ENCODE results near the gene PLCB4.
A peak's percentile ranks its signal among the peaks of the same experiment; 100 is the strongest.

The PLCB4 gene

DNA sequence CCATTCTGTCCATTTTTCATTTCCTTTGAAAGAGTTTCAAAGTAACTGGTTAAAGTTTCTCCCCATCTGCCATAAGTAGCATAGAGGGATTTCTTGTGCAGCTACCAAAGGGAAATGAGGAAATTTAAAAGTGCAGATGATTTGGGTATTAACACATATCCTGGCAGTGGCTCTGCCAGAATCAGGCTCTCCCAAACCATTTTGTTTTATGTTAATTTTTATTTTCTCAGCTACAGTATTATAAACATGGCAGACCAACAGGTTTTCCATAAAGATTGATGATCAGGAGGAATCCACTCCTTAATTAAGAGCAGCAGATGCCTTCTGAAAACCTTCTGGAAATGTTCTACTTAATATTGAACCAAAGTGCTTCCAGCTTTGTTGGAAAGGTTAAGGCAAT lies 13.9 kb downstream of the PLCB4 start:
- TF ChIP-seq, protein P1, sequence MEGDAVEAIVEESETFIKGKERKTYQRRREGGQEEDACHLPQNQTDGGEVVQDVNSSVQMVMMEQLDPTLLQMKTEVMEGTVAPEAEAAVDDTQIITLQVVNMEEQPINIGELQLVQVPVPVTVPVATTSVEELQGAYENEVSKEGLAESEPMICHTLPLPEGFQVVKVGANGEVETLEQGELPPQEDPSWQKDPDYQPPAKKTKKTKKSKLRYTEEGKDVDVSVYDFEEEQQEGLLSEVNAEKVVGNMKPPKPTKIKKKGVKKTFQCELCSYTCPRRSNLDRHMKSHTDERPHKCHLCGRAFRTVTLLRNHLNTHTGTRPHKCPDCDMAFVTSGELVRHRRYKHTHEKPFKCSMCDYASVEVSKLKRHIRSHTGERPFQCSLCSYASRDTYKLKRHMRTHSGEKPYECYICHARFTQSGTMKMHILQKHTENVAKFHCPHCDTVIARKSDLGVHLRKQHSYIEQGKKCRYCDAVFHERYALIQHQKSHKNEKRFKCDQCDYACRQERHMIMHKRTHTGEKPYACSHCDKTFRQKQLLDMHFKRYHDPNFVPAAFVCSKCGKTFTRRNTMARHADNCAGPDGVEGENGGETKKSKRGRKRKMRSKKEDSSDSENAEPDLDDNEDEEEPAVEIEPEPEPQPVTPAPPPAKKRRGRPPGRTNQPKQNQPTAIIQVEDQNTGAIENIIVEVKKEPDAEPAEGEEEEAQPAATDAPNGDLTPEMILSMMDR (IDR thresholded peaks at IDR 0.05): no peak
- Histone ChIP-seq H3K4me3 (no peak overlapping the region), H3K27ac (no peak overlapping the region)
- no peak for DNase-seq (ENCODE audit: low spot score)

GRCh38 chr20:9087531-9088217 lies 18.8 kb downstream of the PLCB4 start:
- H3K4me3 ChIP-seq: no peak overlapping the region
- DNase-seq (ENCODE audit: low spot score): no peak
- no peak overlapping the region for H3K27ac ChIP-seq
- TF ChIP-seq, protein P1 (IDR thresholded peaks at IDR 0.05): no peak

DNA sequence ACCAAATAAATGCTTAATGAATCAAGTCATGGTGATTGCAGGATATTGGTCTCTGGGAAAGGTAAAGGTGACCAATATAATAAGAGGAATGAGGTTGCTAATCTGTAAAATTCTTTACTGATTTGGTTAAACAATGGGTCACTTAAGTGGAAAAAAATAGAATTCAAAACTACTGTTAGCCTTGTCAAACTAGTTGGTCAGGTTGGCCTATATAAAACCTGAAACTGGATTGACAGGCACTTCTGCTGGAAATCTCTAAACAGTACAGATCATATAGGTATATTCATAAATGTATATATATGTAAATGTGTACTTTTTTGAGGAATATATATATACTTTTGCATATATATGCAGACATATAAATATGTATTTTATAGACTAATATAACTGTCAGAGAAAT lies 19.7 kb downstream of the PLCB4 start:
- DNase-seq (ENCODE audit: low spot score): no peak
- TF ChIP-seq, protein P1 (IDR thresholded peaks at IDR 0.05): no peak
- no peak overlapping the region for H3K27ac ChIP-seq
- no peak overlapping the region for H3K4me3 ChIP-seq

GRCh38 chr20:9092113-9092512 lies 23.2 kb downstream of the PLCB4 start:
- Histone ChIP-seq H3K4me3 (no peak overlapping the region), H3K27ac (no peak overlapping the region)
- DNase-seq (ENCODE audit: low spot score): no peak
- TF ChIP-seq, protein P1 (IDR thresholded peaks at IDR 0.05): no peak

GRCh38 chr20:9092655-9093054 lies 23.8 kb downstream of the PLCB4 start:
- Histone ChIP-seq H3K27ac (no peak overlapping the region), H3K4me3 (no peak overlapping the region)
- TF ChIP-seq, protein P1 (IDR thresholded peaks at IDR 0.05): no peak
- no peak for DNase-seq (ENCODE audit: low spot score)

DNA sequence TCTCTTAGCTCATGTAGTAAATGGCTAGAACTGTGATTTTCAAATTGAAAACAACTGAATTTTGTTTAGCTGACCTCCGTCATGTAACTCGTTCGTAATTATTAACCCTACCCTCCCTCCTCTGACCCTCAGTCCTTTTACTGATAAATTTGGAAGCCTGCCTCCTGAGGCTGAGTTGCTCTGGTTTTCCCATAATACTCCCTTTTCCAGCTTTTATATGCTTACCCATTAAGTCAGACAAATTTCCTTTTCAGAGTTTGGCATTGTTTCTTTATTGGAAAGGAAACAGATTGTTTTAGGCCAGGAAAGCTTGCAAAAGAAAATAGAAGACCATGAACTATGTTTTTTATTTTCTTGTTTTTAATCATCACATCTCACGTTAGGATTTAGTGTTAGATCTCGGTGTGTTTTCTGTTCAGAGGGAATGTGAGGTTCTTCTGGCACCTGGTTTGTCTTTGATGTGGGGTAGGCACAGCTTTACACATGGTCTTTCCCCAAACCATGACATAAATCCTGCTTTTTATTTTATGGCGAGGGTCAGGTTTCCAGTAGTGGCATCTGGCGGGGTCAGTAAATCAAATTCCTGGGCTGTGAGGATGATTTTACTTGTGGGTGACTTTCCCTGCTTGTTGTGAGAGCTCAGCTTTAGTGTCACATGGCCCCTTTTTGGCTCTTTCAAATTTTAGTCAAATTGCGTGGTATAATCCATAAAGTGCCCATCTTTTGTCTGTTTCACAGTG lies 24.5 kb downstream of the PLCB4 start:
- peak overlapping the region; percentile 18 to 21 for H3K27ac ChIP-seq
- H3K4me3 ChIP-seq: no peak overlapping the region
- DNase-seq (ENCODE audit: low spot score): no peak
- TF ChIP-seq, protein P1 (IDR thresholded peaks at IDR 0.05): no peak

GRCh38 chr20:9099372-9099771 lies 30.5 kb downstream of the PLCB4 start:
- DNase-seq (ENCODE audit: low spot score): no peak
- TF ChIP-seq, protein P1 (IDR thresholded peaks at IDR 0.05): no peak
- Histone ChIP-seq H3K27ac (no peak overlapping the region), H3K4me3 (no peak overlapping the region)

Data from coronary artery (tissue), 2 donors.